Left renal cortex interstitium (tissue), 4 donors: Measurements from ENCODE around the gene PRR14. TPM values are rescaled to one million over a fixed set of nuclear protein-coding genes. Genes with fewer than 3 reads are reported as not detected.

ENCODE experiments used
- DNase-seq, 4 donors: peaks; one replicate each; pipeline ENCODE4 v3.0.0-alpha.2; 2013; ENCODE audit warnings: low read depth in 4 of 4, low spot score in 2 of 4, missing footprints in 1 of 4
- polyA plus RNA-seq, 4 donors: library from polyadenylated mRNA; unstranded; fragments of 120-200 nt; gene quantifications; one replicate each; pipeline ENCODE4 v1.2.1, GENCODE V29; 2013; ENCODE audit not compliant: insufficient read length in 4 of 4

Gene PRR14
- polyA plus RNA-seq, 4 donors = 38.2 to 54.8 (median 46.0) TPM

DNA sequence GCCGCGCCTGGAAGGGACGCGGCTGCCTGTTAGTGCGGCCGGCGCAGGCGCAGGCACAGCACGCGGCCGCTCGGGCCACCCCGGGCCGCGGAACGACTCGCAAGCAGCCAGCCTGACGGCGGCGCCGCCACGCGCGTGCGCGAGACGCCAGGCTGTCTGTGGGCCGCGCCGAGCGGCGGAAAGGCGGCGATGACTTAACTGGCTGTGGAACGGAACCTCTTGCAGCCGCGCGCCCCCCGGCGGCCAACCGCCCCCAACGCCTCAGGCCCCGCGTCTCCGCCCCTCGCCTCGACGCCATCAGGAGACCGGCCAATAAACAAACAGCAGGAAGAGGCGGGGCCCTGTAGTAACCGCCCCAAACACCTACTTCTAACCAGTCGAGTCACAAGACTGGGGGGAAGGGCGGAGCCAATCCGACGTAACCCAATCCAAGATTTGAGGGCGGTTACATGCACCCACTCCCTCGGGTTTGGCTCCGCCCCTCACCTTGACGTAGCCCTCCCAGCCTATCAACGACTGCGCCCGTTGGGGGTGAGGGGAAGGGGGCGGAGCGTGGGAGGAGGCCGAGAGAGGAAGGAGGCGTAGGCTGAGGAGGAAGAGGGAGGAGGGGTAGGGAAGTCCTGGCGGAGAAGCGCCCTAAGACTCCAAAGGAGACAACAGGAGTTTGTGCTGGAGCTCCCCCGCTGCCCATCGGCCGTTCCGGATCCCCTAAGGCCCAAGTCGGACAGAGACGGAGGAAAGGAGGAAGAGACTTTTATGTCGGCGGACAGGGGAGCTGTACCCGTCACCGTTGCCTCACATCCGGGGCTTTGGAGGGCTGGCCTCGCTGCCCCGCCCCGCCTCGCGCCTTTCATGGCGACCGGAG, 7.3 kb downstream of the PRR14 start, which contains the start of gene FBRS:
Gene FBRS, plus strand, starts transcription at position 566 of the 865 bp plus-strand sequence. CDS start 1,088 bp downstream, outside the sequence.
- DNase-seq = peak; percentile 100

DNA sequence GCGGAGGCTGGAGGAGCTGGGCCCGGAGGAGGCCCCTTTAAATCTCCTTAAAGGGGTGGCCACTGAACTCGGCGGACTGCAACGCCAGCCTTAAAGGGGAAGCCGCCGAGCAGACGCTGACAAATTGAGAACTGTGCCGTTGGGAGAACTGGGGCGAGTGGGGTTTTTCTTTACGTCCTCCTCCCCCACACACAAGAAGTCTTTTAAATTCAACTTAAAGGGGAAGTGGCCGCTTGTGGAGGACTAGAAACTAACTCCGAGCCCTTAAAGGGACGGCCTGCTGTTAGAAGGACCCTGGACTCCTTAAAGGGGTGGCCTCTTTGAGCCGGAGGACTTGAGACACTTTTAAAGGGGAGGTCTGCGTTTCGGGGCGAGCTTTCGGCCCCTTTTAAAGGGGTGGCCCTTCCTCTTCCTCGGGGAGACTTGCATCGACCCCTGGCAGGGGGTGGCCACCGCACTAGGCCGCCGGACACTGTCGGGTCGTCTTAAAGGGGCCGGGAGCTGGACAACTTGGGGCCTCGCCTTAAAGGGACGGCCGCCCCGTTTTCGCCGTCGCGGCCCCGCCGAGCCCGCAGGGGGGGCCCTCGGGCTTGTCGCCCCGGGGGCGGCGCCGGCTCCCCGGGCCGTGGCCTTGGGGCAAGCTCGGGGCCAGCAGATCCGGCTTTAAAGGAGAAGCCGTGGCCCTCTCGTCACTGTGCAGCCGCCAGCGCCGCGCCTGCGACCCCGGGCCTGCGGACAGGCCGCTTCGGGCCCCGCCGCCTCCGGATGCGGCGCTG, 8.2 kb downstream of the PRR14 start:
- DNase-seq = peak; percentile 89 to 99 (median 95)

DNA sequence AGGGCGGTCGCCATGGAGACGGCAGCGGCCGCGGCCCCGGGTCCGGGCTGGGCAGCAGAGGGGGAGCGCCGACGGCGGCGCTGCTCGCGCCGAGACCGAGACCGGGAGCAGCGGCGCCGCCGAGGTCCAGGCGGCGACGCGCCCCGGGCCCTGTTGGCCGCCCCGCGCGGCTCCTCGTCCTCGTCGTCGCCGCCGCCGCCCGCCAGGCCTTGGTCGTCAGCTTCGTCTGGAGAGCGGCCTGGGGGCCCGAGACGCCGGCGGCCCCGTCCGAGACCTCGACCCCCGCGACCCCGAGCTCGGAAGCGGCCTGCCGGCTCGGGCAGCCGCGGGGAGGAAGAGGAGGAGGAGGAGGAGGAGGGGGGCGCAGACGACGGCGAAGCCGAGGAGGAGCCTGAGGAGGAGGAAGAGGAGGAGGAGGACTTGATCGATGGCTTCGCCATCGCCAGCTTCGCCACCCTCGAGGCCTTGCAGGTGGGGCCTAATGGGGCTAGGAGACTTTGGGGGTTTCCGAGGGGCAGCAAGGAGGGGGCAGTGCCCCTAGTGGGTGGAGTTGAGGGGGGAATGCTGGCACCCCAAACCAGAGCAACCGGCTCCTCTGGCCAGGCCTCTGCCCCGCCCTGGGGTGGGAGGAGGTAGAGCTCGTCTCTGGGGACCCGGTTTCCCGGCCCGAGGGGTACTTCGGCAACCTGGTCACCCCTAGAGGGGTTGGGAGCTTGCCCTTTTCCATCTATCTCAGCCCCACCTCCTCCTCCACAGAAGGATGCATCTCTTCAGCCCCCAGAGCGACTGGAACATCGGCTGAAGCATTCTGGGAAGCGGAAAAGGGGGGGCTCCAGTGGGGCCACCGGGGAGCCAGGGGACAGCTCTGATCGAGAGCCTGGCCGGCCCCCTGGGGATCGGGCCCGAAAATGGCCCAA, 9.0 kb downstream of the PRR14 start:
- no peak for DNase-seq

DNA sequence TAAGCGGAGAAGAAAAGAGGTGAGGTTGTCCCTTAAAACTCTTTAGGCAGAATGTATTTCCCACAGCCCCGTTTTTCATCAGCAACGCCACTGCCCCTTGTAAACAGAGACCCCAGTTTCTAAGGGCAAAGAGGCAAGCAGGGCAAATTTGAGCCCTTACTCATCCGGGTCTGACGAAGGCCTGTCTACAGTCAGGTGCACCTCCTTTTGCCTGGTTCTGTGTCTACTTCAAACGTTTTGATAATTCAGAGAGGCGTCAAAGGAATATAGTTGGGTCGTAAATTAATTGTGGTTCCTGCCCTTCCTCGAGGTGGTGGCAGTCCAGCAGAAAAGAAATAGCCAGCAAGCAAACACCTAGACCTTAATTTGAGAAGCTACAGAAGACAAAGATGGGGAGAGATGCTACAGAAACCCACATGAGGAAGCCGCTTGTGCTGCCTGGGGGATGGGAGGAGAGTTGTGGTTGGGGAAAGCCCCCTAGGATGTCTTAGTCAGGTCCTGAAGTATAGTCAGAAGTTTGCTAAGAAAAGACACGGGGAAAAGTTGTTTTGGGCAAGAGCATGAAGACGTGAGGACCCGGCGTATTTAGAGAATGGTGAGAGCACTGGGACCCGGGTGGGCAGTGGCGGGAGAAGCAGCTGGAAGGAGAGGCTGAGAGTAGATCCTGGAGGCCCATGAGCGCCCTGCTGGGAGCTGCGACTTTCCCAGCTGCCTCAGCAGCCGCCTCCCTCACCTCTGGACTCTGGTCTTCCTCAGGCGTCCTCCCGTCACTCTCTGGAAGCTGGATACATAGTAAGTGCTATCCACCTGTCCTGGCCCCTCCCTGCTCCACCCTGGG, 9.9 kb downstream of the PRR14 start:
- no peak for DNase-seq

DNA sequence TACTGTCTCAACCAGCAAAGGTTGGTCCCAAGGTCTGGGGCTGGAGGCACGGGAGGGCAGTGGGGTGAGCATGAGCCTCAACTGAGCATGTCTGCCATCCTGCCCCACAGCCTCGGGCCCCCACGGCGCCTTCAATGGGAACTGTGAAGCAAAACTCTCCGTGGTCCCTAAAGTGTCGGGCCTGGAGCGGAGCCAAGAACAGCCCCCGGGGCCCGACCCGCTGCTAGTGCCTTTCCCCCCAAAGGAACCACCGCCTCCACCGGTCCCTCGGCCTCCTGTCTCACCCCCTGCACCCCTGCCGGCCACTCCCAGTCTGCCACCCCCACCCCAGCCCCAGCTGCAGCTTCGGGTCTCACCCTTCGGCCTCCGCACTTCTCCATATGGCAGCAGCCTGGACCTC, 11.7 kb downstream of the PRR14 start:
- no peak for DNase-seq

DNA sequence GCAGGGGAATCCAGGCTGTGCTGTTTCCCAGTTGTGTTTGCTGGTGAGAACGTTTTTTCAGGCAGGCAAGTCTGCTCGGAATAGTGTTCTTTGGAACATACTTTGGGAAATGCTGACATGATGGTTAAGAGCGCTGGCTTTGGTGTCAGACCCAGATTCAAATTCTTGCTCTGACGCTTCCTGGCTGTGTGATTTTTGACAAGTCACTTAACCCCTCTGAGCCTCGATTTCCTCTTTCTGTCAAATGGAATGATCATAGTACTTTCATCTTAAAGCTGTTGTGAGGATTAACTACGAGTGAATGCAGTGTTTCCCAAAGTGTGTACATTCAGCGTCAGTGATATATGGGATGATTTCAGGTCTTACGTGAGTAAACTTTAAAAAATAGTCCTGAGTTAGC, 12.3 kb downstream of the PRR14 start:
- no peak for DNase-seq

DNA sequence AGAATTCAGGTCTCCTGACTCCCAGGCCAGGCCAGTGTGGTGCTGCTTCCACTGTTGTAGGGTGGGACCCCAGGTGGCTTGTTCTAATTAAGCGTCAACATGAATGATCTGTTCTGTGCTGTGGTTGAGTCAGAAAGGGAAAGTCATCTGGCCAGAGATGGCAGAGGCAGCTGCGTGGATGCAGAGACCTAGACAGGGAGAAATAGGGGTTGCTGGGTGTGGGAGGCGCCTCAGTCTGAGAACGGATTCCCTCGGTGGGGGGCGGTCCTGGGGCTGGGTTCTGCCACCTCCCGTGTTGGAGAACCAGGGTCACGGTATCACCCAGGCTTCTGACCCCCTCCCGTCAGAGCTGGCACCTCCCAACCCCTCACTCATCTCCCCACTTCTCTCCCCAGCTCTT, 13.1 kb downstream of the PRR14 start:
- no peak for DNase-seq

DNA sequence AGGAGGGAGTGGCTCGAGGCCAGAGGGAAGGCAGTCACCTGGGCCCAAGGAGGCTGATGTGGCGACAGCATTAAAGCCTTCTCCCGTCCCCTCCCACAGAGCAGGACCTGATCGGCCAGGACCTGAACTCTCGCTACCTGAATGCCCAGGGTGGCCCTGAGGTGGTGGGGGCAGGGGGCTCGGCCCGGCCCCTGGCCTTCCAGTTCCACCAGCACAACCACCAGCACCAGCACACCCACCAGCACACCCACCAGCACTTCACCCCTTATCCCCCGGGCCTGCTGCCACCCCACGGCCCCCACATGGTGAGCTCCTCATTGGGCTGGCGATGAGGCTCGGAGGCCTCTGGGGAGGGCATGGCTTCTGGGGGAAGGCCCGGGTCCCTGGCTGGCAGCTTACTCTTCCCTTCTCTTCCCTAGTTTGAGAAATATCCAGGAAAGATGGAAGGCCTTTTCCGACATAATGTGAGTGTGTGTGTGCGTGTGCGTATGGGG, 13.9 kb downstream of the PRR14 start:
- DNase-seq = no peak

DNA sequence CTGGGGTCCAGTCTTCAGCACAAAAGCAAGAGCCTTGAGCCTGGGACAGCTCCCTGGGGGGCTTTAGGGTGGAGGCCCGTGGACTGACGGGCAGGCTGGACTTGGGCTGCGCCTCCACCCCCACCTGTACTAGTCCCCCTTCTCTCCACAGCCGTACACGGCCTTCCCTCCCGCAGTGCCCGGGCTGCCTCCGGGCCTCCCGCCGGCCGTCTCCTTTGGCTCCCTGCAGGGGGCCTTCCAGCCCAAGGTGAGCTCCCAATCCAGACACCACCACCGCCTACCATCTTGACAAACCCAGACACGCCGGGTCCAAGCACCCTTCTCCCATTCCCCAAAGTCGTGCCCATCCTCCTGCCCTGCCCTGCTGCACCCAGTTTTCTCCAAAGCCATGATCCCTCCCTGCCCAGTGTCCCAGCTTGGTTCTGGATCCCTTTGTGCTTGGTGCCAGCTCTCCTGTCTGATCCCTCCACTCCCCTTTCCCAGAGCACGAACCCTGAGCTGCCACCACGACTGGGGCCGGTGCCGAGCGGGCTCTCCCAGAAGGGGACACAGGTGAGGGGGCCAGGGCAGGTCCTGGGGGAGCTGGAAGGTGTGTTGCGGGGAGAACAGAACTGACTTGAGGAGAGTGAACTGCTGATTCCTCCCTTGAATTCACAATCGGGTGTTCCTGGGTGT, 14.5 kb downstream of the PRR14 start:
- DNase-seq = no peak

DNA sequence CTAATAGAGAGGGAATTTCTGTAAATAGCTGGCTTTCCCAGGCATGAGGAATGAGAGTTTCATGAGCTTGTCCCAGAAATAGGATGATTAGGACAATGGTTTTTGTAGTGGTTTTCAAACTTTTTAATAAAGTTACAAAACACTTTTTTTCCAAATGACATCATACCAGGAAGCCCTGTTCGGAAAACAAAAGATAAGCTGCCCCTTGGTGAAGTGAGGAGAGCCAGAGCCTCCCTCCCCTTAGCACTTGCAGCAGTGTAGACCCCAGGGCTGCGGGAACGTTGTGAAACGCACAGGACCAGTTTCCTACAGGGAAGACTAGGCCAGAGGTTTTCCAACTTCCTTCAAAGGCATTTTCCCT, 15.1 kb downstream of the PRR14 start:
- DNase-seq = no peak

DNA sequence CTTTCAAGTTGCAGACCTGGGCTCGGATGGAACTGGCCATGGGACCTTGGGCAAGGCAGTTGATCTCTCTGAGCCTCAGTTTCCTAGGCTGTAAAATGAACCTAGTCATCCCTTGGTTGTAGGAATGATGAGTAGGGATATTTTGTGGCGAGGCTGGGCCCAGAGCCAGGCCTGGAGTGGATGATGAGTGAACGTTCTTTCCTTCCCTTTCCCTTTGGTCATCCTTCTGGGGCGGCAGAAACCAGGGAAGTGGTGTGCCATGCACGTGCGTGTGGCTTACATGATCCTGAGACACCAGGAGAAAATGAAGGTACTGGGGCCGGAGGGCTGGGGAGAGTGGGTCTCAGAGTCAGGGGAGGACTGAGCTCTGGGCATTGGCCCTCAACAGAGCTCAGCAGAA, 15.9 kb downstream of the PRR14 start:
- DNase-seq = no peak

DNA sequence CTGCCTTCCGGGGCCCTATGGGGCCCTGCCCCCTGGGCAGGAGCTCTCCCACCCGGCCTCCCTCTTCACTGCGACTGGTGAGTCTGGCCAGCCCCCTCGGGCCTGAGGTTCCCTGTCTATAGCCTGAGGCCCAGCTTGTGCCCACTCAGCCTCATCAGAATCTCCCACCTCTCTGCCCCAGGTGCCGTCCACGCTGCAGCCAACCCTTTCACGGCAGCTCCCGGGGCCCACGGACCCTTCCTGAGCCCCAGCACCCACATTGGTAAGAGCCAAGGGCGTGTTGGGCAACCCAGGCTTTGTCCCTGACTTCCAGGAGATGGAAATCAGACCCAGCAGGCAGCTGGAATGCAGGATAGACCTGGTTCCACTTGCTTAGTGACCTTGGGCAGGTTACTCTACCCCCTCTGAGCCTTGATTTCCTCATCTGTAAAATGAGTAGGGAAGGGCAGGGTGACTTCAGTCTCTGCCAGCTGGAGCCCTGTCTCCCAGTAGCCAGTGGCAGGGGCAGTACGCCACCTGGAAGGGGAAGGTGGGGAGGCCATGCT, 16.7 kb downstream of the PRR14 start:
- no peak for DNase-seq

DNA sequence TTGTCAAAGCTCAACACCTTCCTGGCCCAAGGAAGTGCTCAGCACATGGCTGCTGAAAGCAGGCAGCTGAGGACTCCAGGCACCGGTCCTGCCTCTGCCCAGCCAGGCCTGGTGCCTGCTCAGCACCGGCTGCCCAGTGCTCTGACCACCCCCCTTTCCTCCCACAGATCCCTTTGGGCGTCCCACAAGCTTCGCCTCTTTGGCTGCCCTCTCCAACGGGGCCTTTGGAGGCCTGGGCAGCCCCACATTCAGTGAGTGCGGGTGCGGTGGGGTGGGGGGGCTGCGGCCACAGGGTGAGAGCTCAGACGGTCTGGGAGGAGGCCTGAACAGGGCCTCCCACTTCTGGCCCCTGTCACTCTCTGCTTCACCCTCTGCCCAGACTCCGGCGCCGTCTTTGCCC, 17.6 kb downstream of the PRR14 start:
- no peak for DNase-seq

DNA sequence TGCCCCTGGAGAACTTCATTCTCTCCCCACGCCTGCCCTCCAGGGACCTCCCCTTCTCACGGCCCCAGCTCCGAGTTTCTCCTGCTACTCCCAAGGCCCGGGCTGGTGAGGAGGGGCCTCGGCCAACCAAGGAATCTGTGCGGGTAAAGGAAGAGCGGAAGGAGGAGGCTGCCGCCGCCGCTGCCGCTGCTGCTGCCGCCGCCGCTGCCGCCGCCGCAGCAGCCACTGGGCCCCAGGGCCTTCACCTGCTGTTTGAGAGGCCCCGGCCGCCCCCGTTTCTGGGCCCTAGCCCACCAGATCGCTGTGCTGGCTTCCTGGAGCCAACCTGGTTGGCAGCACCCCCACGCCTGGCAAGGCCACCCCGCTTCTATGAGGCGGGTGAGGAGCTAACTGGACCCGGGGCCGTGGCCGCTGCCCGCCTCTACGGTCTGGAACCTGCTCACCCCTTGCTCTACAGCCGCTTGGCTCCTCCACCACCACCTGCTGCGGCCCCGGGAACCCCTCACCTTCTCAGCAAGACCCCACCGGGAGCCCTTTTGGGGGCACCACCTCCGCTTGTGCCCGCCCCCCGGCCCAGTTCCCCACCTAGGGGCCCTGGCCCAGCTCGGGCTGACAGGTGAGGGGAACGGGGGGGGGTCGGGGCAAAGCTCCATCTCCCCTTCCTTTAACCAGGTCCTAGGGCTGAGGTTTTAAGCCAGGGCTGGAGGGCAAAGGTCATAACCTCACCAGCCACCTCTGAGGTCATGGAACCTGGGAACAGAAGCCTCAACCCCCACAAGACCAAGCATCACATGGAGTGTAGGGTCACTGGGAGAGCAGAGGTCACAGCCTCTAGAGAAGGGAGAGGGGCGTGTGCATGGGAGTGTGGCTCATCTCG, 18.5 kb downstream of the PRR14 start:
- DNase-seq = no peak

DNA sequence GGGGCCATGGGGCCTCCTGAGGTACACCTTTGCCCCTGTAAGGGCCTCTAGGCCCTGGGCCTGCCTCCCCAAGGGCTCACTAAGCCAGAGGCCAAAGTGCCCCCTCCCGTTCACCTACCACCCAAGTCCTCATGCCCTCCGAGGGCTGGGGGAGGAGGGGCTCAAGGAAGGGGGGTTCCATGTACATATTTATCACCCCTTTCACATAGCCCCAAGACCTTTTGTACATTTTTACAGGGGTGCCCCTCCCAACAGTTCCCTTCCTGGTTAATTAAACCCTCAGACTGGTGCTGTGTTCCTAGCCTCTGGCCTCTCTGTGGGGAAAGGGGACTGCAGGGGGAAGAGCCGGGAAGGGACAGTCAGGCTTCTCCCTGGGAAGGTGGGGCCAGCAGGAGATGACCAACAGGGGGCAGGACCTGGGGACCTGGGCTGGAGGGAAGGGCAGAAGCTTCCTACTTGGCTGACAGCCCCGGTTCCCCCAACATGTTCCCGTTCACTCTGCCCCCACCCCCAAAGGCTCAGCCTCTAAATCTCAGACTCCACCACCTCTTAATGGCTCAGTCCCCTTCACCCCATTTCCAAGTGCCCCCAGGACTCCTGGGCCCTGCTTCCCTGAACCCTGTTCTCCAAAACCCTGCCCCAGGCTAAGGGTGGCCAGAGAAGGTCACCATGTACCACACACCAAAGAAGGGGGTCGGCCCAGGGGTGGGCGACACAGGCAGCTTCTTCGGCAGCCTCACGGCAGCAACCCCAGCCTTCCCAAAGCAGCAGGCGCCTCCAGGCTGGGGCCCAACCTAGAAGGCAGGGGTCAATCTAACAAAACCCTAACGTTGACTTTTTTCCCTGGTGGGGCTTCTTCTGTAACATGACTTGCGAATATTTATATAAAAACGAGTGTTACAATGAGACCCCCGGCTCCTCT, 19.4 kb downstream of the PRR14 start:
- no peak for DNase-seq

DNA sequence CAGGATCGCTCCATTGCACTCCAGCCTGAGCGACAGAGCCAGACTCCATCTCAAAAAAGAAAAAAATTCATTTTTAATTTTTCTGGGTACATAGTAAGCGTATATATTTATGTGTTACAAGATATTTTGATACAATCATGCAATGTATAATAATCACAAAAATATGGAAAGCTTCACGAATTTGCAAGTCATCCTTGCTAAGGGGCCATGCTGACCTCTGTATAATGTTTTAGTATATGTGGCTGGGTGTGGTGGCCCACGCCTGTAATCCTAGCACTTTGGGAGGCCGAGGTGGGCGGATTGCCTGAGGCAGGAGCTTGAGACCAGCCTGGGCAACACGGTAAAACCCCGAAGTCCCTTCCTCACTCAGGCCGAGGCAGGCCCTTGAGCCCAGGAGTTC, 24.4 kb downstream of the PRR14 start:
- no peak for DNase-seq
